NOMO-1 (cell line): ENCODE data around the gene THADA.
"Not testable (repeated sequence)": the region's sequence is repeated elsewhere in the genome, so short reads cannot be mapped to it uniquely, and the experiment has no call there.

Source experiments
- DNase-seq, 2 experiments: peaks; one replicate each; lab custom pipeline; 2025; ENCODE audit not compliant: unreplicated experiment in 2 of 2; lab: John Stamatoyannopoulos, UW

THADA gene, protein sequence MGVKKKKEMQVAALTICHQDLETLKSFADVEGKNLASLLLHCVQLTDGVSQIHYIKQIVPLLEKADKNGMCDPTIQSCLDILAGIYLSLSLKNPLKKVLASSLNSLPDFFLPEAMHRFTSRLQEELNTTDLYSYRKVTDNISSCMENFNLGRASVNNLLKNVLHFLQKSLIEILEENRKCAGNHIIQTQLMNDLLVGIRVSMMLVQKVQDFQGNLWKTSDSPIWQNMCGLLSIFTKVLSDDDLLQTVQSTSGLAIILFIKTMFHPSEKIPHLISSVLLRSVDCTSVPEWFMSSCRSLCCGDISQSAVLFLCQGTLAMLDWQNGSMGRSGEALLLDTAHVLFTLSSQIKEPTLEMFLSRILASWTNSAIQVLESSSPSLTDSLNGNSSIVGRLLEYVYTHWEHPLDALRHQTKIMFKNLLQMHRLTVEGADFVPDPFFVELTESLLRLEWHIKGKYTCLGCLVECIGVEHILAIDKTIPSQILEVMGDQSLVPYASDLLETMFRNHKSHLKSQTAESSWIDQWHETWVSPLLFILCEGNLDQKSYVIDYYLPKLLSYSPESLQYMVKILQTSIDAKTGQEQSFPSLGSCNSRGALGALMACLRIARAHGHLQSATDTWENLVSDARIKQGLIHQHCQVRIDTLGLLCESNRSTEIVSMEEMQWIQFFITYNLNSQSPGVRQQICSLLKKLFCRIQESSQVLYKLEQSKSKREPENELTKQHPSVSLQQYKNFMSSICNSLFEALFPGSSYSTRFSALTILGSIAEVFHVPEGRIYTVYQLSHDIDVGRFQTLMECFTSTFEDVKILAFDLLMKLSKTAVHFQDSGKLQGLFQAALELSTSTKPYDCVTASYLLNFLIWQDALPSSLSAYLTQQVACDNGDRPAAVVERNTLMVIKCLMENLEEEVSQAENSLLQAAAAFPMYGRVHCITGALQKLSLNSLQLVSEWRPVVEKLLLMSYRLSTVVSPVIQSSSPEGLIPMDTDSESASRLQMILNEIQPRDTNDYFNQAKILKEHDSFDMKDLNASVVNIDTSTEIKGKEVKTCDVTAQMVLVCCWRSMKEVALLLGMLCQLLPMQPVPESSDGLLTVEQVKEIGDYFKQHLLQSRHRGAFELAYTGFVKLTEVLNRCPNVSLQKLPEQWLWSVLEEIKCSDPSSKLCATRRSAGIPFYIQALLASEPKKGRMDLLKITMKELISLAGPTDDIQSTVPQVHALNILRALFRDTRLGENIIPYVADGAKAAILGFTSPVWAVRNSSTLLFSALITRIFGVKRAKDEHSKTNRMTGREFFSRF (N-terminal part only)

DNA sequence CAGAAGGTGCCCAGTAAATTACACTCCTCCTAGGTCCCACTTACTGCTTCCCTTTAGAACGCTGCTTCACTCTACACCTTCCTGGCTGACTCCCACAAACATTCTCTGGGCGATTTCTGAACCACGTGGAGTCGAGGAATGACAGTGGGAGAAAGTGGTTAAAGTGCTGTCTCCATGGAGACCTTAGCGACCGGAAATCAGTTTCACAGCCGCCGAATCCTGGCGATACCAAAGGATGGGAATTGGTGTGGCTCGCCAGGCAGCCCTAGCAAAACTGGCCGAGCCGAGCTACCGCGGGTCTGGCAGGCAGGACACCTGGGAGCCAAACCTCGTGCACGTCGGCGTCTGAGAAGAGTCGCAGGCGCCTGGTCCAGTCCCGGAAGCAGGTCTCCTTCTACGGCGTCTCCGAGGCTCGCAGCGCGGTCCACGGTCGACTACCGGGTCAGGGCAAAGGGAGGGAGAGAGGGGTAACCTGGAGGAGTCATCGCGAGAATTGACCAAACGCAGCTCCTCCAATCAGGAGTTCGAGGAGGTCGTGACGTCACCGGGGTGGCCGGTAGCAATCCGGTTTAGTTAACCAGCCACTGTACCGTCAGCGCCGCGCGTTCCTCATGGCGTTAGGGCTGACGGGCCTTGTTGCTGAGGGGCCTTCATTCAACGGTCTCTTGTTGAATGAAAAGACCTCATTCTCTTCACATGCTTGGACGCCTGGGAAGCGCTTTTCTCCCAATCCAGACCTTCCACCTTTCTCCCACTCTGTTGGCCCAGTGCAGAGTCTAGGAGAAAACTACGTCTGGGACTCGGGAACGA lies at the start of gene THADA:
Gene THADA (minus strand): TSS at position 436 of the 810 bp plus-strand sequence. CDS start 3,646 bp downstream, outside the sequence.
- peak; percentile 95 to 98 for DNase-seq

DNA sequence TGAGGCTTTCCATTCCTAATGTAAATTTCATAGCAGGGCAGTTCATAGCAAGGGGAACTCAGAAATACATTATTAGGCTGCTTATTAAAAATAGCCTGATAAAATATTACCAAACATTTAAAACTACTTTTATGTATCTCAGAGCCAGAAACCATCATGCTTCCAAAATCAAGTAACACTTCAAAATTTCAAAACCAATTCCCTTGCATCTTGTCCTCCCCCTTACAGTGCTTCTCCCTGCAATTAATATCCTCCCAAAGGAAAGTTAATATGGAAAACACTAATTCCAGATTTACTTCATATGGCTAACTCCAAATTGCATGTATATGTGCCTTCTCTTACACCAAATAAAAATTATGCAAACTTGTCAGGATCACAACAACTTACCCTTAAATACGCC lies 47.8 kb upstream of the THADA start:
- no peak for DNase-seq

DNA sequence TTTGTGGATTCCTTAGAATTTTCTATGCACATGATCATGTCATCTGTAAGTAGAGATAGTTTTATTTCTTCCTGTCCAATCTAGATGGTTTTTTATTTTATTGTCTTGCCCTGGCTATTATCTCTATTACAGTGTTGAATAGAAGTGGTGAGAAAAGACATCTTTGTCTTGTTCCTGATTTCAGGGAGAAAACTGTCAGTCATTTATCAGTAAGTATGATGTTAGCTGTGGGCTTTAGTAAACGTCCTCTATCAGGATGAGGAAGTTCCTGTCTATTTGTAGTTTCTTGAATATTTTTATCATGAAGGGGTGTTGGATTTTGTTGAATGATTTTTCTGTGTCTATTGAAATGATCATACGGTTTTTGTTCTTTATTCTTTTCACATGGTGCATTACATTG lies 46.5 kb upstream of the THADA start:
- DNase-seq: peak in 1 of 2 experiments; percentile 12

DNA sequence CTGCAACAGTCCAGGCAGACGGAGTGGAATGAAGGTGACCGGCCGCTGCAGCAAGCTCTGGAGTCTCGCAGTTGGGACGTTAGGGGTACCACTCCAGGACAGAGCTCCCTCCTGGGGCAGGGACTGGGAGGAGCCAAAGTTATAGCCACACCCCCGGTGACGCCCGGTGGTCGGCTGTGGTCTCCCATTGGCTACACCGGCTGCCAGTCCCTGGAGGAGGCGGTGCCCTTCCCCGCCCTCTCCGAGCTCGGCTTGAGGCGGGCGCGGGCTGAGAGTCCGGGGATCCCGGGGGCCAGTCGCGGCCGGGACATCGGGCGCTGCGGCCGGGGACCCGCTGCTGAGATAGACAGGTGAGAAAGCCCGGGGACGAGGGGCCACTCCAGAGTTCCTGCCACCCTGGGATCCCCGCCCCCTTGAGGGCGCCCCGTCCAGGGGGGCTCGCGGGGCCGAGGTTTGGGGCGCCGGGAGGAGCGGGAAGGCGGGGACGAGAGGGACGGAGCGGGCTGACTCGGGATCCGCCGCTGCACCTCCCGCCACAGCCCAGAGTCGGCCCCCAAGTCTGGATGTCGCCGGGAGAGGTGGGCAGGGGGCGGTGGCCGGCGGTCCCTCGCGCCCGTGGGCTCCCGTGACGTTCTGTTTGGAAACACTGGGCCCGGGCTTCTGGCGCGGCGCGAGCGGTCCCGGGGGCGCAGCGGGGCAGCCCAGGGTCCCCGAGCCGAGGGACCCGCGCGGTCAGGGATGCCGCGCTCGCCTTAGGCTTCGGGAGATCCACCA lies 41.4 kb upstream of the THADA start, which contains the start of gene PLEKHH2:
Gene PLEKHH2 (plus strand): TSS at position 231 of the 774 bp plus-strand sequence. CDS start 7,414 bp downstream, outside the sequence.
- DNase-seq: peak; percentile 53 to 62

DNA sequence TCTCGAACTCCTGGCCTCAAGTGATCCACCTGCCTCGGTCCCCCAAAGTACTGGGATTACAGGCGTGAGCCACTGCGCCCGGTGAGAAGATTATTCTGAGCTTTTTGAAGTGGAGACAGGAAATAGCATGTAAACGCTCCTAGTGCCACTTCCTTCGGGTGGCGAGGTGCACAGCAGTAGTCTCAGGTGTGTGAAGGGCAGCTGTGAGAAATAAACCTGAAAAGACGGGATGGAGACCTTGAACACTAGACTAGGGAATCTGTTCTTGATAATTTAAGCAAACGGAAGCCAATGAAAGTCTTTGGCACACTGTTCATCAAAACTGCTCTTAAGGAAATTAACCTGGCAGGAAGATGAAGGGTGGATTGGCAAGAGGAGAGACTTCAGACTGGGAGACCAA lies 40.8 kb upstream of the THADA start:
- no peak for DNase-seq

DNA sequence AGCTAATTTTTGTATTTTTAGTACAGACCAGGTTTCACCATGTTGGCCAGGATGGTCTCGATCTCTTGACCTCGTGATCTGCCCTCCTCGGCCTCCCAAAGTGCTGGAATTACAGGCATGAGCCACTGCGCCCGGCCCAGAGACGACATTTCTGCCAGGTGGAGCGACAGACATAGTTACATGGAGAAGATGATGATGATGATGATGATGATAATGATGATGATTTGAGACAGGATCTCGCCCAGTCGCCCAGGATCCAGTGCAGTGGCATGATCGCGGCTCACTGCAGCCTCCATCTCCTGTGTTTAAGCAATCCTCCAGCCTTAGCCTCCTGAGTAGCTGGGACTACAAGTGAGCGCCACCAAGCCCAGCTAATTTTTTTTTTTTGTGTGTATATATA lies 40.3 kb upstream of the THADA start:
- DNase-seq: not testable (repeated sequence)

DNA sequence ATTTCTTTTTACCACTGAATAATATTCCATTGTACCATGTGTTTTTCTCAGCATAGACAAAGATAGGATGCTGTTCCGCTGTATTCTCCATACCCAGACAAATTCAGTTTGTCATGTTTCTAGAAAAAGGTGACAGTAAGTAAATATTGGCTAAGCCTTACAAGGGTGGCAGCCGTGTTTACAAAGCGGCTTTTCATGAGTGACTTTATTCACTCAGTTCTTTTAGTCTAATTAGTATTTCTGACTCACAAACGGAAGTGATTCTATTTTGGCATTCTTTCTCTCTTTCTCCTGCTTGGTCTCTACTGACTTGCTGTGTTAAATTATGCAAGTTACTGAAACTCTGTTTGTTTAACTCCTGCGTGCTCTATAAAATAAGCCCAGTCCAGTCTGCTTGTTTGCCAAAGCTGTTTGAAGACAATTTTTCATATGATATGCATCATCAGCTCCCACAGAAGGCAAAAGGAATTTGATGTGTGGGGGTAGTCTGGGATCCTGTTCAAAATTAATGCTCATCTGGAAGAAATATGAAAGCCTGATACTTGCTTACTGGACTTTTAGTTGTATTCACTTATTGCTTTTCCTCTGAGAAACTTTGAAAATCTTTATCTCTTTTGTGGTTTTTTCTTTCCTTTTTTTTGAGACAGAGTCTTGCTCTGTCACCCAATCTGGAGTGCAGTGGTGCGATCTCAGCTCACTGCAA lies 38.9 kb upstream of the THADA start:
- DNase-seq: peak in 1 of 2 experiments; percentile 7

DNA sequence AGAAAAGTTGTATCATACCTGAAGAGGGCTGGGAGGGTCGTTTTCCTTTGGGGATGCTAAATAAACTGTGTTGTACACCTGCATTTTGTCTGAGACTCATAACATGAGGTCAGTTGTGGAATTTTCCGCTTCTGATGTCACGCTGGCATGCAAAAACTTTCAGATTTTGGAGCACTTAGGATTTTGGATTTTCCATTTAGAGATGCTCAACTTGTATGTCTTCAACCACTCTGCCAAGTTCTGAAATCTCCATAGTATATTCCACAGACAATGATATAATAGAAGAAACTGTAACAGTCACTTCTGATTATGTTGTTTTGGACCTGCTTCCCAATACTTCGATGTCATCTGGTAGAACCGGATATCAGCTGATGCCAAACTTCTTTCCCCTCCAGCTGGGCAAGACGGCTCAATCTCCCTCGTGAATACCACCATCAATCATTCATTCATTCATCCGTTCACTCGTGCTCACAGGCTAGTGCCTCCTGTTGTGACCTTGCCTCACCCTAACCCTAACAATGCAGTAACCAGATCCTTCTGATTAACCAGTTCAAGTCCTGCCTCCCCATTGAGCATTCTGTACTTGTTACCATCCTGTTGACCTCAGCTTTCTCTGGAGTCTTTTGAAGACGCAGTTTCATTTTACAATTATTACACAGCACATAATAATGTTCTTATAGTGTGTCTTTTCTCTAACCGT lies 35.9 kb upstream of the THADA start:
- no peak for DNase-seq

DNA sequence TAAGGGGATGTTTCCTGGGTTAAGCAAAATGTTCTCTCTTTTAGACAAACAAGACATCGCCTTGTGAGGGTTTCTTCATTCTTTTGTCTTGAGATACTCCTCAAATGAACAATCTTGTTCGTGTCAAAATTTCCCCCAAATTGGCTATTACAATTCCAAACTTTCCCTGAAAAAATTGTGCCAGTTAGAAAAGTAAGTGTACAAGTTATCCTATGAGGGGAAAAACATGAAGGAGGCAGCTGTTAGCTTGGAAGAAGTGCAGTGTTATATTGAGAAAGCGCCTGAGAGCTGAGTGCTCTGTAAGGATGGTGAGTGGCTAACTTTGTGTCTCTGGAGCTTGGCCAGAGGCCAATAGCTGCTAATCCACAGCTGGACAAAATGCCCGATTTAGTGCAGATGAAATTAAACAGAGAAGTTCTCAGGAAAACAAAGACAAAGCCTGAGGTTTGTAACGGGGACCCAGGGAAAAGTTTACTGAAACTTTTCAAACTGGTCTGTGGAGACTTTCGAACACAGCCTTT lies 27.2 kb upstream of the THADA start:
- no peak for DNase-seq

DNA sequence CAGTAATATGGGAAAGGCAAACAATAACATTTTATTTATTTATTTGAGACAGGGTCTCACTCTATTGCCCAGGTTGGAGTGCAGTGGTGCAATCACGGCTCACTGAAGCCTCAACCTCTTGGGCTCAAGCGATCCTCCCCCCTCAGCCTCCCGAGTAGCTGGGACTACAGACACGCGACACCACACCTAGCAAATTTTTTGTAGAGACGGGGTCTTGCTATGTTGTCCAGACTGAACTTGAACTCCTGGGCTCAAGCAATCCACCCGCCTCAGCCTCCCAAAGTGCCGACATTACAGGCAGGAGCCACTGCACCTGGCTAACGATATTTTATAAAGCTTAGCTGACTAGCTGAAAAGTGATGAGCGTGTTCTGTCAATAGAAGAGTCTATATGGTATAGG lies 23.7 kb upstream of the THADA start:
- DNase-seq: no peak

DNA sequence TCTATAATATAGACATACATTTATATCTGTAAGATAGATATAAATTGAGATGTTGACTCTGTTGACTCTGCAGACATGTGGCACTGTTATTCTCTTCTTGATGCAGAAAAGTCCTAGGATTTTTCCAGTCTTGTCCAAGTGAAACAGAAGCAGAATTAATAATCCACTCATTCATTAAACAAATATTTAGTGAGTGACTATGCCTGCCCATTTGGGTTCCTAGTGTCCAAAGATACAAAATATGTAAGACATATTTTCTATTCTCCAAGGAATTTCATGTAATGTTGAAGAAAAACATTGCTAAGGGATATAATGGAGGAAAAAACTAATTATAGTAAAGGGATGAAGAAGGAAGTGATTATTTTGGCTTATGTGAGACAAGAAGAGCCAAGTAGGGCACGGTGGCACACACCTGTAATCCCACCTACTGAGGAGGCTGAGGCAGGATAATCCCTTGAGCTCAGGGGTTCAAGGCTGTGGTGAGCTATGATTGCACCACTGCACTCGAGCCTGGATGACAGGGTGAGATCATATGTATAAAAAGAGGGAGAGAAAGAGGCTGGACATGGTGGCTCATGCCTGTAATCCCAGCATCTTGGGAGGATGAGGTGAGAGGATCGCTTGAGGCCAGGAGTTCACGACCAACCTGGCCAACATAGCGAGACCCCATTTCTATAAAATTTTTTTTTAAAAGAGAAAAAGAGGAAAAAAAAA lies 21.3 kb upstream of the THADA start:
- DNase-seq: no peak

DNA sequence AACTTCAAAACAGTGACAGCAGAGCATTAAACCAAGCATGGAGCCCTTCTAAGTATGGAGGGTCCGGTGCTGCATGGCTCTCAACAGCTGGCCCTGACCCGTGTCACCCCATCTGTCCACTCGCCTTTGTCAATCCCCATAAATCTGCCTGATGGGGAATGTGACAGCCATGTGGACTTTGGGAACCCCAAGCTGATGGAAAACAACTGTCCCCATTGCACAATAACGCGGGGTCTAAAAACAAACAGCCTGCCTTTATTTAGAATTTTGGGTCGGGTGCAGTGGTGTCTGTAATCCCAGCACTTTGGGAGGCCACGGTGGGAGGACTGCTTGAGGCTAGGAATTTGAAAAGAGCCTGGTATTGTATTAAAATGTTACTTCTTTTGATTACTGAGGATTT lies 17.1 kb upstream of the THADA start:
- no peak for DNase-seq

DNA sequence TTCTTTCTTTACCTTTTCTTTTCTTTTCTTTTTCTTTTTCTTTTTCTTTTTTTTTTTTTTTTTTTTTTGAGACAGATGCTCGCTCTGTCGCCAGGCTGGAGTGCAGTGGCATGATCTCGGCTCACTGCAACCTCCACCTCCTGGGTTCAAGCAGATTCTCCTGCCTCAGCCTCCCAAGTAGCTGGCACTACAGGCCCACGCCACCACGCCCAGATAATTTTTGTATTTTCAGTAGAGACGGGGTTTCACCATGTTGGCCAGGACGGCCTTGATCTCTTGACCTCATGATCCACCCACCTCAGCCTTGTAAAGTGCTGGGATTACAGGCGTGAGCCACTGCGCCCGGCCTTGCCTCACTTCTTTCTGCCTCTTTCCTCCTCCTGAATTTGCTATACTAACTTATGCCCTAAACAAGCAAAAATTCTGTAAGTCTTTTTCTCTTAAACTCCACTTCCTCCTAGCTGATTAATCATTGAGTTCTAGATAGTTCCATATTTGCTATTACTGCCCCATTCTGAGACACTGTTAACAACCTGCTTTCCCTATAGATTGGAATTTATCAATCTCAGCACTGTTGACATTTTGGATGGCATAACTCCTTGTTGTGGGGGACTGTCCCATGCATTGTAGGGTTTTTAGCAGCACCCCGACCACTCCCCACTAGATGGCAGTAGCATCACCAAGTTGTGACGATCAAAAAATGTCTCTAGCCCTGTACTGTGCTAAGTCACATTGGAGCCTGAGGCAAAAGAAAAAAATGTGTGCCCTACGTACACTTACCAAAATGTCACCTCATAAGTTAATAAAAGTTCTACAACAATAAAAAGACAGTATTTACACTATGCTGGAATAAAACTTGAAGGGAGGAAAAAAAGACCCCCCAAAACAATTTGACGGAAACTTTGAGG lies 16.4 kb upstream of the THADA start:
- peak; percentile 53 to 65 for DNase-seq

DNA sequence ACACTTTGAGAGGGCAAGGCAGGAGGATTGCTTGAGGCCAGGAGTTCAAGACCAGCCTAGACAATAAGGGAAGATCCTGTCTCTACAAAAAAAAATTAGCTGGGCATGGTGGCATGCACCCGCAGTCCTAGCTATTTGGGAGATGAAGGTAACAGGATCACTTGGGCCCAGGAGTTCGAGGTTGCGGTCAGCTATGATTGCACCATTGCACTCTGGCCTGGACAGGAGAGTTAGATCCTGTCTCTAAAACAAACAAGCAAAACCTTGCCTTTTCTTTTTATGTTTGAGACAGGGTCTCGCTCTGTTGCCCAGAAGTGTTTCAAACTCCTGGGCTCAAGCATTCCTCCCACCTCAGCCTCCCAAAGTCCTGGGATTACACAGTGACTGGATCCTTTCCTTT lies 14.5 kb upstream of the THADA start:
- no peak for DNase-seq

DNA sequence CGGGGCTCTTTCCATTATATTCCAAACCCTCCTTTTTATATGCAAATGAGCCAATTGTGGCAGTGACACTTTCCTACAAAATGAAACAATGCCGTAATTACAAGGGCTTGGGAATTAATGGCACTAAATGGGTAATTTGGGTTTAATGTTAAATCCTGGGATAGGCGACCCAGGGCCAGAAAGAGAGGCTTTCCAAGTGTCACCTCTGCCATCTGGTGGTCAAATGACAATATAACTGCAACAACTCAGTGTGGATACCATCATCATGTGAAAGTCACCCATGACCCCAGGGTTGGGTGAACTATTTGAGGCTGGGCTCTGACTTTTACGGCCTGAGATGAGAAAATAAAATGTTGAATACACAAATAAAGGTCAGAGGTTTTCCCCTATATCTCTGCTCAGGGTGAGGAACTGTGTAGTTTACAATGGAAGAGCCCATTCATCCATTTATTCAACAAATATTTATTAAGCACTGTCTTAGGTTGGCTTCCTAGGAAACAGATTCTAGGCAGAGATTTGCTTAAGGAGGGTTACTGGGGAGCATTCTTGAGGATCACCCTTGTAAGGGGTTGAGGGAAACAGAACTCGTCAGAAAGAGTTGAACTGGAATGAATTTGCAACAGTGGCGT lies 13.6 kb upstream of the THADA start:
- peak; percentile 39 to 44 for DNase-seq

DNA sequence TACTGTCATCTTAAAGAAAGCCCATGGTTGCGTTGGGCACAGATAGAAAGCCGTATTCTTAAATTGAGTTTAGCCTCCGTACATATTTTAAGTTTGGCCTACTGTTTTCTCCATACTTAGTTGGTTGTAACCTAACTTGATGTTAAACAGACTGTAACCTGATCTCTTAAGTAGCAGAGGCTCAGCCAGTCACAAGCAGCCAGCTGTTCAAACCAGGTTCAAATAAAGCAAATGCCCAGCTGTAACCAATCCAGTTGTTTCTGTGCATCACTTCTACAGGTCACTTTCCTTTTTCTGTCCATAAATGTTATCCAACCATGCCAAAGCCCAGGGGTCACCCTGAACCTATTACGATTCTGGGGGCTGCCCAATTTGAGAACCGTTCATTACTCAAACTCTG lies 10.0 kb upstream of the THADA start:
- DNase-seq: no peak
